ENCODE measurements around the gene PNRC1.

PNRC1 gene

DNA sequence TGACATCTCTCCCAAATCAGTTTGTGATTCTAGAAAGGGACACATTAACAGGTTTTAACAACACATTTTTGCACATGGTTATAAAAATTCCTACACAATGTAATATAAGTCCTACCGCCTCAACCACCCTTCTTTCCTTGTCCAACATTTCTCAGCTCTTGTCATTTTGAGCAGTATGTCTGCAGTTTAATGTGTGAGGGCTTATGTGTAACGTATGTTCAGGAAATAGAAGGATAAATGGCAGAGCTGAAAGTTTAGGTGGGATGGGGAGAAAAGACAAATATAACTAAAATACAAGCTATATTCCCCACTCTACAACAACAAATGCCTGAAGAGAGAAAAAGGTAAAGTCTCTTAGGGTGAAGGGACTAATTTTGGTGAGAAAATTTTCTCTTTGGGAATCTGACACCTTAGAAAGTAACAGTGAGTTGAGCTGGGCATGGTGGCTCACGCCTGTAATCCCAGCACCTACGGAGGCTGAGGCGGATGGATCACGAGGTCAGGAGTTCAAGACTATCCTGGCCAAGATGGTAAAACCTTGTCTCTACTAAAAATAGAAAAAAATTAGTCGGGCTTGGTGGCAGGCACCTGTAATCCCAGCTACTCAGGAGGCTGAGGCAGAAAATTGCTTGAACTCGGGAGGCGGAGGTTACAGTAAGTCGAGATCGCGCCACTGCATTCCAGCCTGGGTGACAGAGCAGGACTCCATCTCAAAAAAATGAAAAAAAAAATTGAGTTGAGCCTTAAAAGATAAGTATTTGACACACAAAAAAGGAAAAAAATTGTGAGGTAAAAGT lies 5.1 kb downstream of the PNRC1 start:
- TF ChIP-seq ZC3H10 (CRISPR knock-in tag; IDR thresholded peaks at IDR 0.05) (peak; percentile 14; the same call in 1 of the 2 replicates), OSR1 (CRISPR knock-in tag; IDR thresholded peaks at IDR 0.05) (no peak), ESRRG (CRISPR knock-in tag; IDR thresholded peaks at IDR 0.05) (no peak), GLIS3 (CRISPR knock-in tag; IDR thresholded peaks at IDR 0.05) (peak; percentile 45; the same call in 1 of the 2 replicates)
- TF ChIP-seq, protein P1, sequence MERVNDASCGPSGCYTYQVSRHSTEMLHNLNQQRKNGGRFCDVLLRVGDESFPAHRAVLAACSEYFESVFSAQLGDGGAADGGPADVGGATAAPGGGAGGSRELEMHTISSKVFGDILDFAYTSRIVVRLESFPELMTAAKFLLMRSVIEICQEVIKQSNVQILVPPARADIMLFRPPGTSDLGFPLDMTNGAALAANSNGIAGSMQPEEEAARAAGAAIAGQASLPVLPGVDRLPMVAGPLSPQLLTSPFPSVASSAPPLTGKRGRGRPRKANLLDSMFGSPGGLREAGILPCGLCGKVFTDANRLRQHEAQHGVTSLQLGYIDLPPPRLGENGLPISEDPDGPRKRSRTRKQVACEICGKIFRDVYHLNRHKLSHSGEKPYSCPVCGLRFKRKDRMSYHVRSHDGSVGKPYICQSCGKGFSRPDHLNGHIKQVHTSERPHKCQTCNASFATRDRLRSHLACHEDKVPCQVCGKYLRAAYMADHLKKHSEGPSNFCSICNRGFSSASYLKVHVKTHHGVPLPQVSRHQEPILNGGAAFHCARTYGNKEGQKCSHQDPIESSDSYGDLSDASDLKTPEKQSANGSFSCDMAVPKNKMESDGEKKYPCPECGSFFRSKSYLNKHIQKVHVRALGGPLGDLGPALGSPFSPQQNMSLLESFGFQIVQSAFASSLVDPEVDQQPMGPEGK (CRISPR knock-in tag; IDR thresholded peaks at IDR 0.05; ENCODE audit: borderline replicate concordance), result peak; percentile 15; the same call in 1 of the 2 replicates
- no peak for ATAC-seq

DNA sequence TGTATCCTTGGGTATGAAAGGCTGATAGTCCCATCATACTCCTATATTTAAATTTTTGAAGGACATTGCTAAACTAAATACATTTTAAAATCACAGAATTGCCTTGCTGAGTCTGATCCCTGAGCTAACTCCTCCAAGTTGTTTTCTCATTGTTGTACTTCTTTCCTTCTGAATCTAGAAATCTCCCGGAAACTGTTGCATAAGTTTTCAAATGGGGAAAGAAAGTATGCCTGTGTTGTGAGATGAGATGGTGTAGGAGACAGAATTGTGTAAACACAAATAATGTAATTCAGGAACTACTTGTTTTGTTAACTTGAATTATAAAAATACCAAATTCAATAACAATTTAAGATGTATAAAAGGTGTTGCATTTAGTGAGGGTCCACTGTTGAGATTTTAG lies 7.3 kb downstream of the PNRC1 start:
- TF ChIP-seq GLIS3 (CRISPR knock-in tag; IDR thresholded peaks at IDR 0.05) (no peak), ZFP3 (CRISPR knock-in tag; IDR thresholded peaks at IDR 0.05) (no peak), ZNF70 (CRISPR knock-in tag; IDR thresholded peaks at IDR 0.05) (no peak), CSDC2 (CRISPR knock-in tag; IDR thresholded peaks at IDR 0.05) (no peak), ZNF565 (CRISPR knock-in tag; conservative IDR thresholded peaks at IDR 0.05; ENCODE audit: low read depth) (no peak)
- TF ChIP-seq, protein P2, sequence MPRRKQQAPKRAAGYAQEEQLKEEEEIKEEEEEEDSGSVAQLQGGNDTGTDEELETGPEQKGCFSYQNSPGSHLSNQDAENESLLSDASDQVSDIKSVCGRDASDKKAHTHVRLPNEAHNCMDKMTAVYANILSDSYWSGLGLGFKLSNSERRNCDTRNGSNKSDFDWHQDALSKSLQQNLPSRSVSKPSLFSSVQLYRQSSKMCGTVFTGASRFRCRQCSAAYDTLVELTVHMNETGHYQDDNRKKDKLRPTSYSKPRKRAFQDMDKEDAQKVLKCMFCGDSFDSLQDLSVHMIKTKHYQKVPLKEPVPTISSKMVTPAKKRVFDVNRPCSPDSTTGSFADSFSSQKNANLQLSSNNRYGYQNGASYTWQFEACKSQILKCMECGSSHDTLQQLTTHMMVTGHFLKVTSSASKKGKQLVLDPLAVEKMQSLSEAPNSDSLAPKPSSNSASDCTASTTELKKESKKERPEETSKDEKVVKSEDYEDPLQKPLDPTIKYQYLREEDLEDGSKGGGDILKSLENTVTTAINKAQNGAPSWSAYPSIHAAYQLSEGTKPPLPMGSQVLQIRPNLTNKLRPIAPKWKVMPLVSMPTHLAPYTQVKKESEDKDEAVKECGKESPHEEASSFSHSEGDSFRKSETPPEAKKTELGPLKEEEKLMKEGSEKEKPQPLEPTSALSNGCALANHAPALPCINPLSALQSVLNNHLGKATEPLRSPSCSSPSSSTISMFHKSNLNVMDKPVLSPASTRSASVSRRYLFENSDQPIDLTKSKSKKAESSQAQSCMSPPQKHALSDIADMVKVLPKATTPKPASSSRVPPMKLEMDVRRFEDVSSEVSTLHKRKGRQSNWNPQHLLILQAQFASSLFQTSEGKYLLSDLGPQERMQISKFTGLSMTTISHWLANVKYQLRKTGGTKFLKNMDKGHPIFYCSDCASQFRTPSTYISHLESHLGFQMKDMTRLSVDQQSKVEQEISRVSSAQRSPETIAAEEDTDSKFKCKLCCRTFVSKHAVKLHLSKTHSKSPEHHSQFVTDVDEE (CRISPR knock-in tag; IDR thresholded peaks at IDR 0.05), result no peak
- no peak; the same call in 2 of the 3 replicates for ATAC-seq

DNA sequence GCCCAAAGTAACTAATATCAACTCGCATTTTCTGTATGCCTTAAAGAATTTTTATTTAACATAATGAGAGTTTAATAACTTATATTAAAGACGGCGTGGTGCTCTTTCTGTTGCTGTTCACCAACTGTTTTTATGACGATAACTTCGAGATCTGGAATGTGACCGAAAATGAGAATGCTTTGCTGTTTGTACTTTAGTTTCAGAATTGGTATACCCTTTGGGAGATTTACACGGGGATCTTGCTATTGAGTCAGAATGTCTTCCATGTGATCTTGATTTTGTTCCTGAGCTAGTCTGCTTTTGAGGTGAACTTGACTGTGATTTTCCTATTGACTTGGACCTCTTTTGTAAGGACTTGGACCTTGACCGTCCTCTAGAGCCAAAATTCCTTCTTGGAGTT lies 17.9 kb downstream of the PNRC1 start:
- TF ChIP-seq PPARA (CRISPR knock-in tag; IDR thresholded peaks at IDR 0.05; ENCODE audit: borderline replicate concordance), result no peak
- ATAC-seq, result no peak

DNA sequence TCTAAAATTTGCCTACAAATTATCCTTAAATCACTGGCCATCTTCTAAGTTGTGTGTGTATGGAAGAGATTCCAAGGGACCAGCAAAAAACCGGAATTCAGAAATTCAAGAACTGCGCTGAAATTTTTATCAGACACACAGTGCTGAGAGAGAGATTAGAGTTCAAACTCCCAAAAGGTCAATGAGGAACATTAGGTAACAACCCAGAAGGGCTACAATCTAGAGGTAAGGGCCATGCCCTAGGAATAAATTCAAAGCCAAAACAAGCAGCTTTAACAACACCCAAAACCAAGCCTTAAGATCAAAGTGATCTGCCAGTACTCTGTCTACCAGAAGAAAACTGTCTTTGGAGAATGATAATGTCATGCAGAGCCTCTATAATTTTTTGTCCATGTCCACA lies 19.6 kb downstream of the PNRC1 start:
- no peak for TF ChIP-seq ZFP3 (CRISPR knock-in tag; IDR thresholded peaks at IDR 0.05)
- no peak for ATAC-seq

DNA sequence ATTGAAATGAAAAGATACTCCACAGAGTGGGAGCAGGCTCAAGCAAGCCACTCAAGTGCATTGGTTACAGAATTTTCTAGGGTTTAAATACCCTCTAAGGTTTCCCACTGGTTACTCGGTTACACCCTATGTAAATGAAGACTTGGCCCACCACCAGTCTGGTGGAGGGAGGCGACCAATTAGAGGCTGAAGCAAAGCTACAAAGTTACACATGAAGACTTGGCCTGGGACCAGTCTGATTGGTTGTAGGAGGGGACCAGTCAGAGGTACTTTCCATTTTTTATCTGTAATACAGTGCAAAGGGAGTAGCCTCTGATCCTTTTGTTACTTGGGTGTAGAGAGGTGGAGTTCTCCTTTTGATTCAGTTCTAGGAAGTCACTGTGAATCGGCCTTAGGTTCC lies 29.7 kb downstream of the PNRC1 start:
- TF ChIP-seq, protein P3, sequence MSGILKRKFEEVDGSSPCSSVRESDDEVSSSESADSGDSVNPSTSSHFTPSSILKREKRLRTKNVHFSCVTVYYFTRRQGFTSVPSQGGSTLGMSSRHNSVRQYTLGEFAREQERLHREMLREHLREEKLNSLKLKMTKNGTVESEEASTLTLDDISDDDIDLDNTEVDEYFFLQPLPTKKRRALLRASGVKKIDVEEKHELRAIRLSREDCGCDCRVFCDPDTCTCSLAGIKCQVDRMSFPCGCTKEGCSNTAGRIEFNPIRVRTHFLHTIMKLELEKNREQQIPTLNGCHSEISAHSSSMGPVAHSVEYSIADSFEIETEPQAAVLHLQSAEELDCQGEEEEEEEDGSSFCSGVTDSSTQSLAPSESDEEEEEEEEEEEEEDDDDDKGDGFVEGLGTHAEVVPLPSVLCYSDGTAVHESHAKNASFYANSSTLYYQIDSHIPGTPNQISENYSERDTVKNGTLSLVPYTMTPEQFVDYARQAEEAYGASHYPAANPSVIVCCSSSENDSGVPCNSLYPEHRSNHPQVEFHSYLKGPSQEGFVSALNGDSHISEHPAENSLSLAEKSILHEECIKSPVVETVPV (CRISPR knock-in tag; IDR thresholded peaks at IDR 0.05), result no peak
- TF ChIP-seq ZC3H10 (CRISPR knock-in tag; IDR thresholded peaks at IDR 0.05) (no peak), ZNF8 (CRISPR knock-in tag; IDR thresholded peaks at IDR 0.05) (no peak), RARB (CRISPR knock-in tag; IDR thresholded peaks at IDR 0.05) (no peak)
- TF ChIP-seq, protein P4, sequence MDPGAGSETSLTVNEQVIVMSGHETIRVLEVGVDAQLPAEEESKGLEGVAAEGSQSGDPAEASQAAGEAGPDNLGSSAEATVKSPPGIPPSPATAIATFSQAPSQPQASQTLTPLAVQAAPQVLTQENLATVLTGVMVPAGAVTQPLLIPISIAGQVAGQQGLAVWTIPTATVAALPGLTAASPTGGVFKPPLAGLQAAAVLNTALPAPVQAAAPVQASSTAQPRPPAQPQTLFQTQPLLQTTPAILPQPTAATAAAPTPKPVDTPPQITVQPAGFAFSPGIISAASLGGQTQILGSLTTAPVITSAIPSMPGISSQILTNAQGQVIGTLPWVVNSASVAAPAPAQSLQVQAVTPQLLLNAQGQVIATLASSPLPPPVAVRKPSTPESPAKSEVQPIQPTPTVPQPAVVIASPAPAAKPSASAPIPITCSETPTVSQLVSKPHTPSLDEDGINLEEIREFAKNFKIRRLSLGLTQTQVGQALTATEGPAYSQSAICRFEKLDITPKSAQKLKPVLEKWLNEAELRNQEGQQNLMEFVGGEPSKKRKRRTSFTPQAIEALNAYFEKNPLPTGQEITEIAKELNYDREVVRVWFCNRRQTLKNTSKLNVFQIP (CRISPR knock-in tag; IDR thresholded peaks at IDR 0.05; ENCODE audit: borderline replicate concordance, low read depth), result no peak
- TF ChIP-seq, protein P2 (CRISPR knock-in tag; IDR thresholded peaks at IDR 0.05), result no peak
- no peak for ATAC-seq
